NCI-H748 (cell line): ENCODE results near the gene DRGX.

Source experiments
- DNase-seq: peaks from one replicate; lab custom pipeline; 2025; ENCODE audit not compliant: unreplicated experiment; lab: John Stamatoyannopoulos, UW

DRGX gene

DNA sequence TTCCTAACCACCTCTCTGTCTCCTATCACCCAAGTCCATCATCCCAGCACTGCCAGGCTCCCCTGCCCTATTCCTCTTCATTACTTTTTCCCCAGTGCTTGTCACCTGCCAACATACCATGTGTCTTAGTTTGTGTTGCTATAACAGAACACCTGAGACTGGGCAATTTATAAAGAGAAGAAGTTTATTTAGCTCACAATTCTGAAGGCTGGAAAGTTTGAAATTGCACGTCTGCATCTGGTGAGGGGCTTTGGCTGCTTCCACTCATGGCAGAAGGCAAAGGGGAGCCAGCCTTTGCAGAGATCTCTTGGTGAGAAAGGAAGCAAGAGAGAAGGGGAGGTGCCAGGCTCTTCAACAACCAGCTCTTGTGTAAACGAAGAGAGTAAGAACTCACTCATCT is 47.3 kb downstream of the DRGX start:
- DNase-seq = no peak

DNA sequence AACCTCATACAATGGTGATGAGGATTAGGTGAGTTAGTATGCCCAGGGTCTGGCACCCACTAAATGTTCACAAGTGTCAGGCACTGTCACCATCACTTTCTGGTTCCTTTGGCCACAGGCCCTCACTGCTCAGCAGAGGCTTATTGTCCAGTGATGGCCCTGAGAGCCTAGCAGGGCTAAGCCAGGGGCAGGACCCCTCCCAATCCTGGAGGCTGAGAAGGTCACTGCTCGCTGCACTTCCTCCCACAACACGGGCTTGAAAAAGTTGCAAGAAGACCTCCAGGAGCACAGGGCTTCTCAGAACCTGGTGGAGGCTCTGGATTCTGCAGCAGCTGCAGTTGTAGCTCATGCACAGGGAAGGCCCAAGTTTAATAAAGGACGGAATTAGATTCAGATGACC is 48.1 kb downstream of the DRGX start:
- DNase-seq = no peak

DNA sequence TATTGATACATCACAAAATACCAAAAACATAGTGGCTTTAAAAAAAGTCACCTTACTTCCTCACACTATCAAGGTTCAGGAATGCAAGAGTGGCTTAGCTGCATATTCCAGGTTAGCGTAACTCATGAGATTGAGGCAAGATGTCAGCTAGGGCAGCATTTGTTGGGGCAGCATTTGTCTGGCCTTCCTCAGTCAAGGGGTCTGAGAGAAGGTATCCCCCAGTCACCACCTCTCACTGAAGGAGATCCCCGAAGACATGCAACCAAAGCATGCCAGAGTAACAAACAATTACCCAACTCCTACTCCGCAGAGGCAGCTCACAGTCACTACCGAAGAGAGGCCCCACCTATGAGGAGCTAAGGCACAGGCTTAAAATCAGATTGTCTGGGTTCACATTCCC is 48.5 kb downstream of the DRGX start:
- no peak for DNase-seq

DNA sequence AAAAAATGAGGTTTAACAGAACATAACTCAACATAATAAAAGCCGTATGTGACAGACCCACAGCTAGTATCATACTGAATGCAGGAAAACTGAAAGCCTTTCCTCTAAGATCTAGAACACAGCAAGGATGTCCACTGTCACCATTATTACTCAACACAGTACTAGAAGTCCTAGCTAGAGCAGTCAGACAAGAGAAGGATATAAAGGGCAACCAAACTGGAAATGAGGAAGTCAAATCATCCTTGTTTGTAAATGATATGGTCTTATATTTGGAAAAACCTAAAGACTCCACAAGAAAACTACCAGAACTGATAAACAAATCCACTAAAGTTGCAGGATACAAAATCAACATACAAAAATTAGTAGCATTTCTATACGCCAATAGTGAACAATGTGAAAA is 51.0 kb downstream of the DRGX start:
- DNase-seq = no peak

DNA sequence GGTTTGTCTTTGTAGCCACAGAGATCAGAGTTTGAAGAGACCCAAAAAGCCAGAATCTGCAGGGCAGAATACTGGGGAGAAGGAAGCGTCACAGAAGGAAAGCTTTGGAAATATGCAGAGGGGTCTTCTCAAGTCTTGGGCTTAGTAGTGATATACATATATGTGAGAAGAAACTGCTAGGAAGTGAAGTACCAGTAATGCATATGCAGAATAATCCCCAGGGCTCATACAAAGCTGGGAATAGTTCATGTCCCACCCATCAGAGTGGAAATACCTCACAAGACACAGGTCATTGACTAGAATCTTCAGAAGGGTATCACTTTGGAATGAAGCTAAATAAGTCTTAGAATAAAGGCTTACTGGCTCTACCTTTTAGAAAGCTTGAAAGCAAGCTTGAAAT is 57.3 kb downstream of the DRGX start:
- no peak for DNase-seq

DNA sequence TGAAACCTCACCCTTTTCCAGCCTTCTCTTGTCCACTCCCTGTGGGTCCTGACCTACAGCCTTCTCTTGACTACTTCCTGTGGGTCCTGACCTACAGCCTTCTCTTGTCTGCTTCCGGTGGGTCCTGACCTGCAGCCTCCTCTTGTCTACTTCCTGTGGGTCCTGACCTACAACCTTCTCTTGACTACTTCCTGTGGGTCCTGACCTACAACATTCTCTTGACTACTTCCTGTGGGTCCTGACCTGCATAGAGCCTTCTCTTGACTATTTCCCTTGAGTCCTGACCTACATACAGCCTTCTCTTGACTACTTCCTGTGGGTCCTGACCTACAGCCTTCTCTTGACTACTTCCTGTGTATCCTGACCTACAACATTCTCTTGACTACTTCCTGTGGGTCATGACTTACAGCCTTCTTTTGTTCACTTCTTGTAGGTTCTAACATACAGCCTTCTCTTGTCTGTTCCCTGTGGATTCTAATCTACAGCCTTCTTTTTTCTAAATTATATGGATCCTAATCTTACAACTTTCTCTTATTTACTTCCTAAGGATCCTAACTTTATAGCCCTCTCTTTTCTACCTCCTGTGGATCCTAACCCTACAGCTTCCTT is 60.4 kb downstream of the DRGX start:
- no peak for DNase-seq

DNA sequence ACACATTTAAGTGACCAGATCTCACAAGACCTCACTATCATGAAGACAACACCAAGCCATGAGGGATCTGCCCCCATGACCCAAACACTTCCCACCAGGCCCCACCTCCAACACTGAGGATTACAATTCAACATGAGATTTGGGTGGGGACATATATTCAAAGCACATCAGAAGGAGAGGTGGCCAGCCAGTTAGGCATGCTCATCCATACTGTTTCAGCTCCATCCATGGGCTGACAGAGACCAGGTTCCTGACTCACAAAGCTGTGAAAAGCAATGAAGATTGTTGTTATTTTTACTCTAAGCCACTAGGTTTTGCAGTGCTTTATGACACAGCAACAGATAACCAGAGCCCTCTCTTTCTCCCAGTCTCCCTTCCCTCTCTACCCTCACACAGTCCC is 60.9 kb downstream of the DRGX start:
- no peak for DNase-seq

DNA sequence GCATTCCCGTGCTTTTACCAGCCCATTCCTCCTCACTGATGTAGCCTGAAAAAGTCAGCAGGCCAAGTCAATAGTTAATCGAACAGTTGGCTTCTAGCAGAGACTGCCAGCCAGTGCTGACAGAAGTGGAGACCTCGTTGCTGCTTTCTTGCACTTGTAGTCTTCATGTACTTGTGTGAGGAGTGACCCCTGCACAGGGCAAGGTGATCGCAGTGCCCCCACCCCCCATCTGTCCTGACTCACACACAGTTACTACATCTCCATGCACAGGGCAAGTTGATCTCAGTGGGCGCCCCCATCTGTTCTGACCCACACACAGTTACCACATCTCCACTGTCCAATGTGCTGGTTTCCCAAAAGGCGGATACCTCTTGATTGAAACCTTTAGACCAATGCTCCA is 62.7 kb downstream of the DRGX start:
- DNase-seq = no peak

DNA sequence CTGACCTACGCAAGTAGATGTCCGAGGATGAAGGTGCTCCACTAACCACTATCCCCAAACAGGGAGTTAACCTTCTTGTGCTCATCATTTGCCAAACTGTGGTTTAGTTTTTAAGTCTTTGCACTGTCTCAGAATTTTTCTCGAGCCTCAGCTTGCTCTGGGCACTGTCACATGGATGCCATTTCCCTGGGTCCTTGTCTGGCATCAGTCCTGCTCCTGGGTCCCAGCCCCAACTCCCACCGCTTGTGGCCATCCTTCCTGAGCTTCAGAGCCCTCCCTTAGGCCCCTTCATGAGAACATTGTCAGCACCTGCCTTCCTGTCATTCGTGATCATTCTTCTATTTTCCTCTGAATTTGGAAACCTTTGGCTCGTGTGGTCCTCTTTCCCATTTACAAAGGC is 63.1 kb downstream of the DRGX start:
- DNase-seq = no peak

DNA sequence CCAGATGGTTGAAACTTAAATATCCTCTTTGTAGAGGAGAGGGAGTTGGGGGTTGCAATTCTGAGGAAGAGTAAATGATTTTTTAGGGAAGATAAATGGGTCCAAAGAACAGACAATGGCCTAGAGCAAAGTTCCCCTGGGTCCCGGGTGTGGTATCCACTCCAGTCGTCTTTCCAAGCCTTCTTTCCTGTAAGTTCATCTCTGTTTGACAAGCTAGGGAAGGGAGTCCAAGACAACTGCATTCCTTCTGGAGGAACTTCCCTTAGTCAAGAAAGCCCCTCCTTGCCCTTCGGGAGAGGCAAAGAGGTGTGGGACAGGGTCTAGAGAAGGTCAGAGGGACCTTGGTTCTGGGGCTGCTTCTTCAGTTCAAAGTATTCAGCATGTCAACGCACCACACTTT is 63.6 kb downstream of the DRGX start:
- DNase-seq = no peak

DNA sequence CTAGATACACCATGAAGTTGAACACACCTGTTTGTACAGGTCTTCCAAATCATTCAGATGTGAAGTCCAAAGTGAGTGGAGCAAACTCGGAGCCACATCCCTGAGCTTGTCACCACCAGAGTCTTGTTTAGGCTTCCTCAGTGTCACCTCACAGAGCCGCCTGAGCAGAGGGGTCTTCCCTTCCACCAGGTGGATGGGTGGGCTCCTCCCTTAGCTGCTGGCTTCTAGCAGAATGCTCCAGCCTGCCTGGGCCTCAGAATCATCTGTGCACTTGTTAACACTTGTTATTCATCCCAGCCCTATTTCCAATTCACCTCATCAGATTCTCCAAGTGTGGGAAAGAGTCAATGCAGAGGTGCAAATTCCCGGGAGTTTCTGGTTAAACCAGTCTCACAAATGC is 64.5 kb downstream of the DRGX start:
- DNase-seq = no peak

DNA sequence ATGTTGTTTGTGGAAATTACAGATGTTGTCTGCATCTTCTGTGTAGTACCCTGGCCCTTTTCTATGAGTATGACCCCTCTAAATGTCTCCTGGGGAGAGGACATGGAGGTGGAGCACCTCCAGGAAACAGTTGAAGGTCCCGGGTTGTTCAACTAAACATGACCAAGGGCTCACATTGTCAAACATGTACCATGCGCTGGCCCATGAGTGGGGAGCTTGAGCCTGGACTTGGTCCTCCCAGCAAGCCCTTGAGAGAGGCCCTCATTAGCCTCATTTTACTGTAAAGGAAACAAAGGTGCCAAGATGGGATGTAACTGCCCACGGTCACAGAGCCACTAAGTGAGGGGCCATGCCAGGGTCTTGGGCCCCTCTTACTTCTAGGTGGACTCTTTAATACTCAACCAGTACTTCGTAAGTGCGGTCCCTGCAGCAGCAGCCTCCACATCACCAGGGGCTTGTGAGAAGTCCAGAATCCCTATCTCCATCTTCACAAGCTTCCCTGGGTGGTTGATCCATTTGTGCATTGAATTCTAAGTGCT is 65.7 kb downstream of the DRGX start:
- DNase-seq = no peak

DNA sequence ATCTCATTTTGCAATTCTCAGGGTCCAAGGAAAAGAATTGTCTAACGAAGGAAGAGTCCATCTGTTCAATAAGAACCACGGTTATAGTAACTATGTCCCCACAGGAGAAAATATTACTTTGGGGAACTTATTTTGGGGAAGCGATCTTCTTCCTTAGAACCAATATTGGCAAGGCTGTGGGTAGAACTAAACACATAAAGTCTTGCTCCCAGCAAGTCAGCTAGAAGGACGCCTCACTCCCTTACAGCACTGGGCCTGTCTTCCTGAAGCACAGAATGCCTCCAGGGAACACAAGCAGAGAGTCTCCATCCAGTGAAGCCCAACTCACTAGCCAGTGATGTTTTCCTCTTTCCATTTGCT is 66.8 kb downstream of the DRGX start:
- no peak for DNase-seq

DNA sequence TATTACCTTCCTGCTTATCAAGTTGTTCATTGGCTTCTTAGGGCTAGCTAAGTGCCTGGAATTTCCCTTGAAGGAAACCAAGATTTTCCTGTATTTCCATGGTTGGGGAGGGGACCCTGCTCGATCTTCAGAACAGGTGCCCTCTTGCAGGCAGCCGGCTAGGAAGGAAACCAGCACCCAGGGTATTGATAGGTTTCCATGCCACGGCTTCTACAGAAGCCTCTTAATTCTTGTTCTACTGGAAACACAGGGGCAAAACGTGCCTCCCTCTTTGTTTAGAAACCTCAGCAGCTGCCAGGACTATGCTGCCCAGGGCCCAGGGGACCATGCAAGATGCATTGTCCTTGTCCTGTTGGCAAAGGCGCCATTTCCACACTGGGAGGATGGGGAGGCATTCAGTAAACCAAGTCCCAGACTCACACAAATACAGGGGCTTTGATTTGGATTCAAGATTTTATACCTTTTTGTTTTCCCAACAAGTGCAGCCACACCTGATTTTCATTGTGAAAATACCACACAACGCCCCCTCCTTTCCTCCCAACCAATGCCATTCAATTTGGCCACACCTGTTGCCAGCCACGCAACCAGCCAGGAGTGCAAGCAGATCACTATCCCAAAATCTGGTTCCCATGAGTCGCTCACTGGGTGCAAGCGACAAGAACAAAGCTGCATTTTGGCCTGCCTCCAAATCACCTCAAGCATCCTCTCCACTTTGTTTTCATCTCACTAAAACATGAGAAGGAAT is 67.3 kb downstream of the DRGX start:
- no peak for DNase-seq

DNA sequence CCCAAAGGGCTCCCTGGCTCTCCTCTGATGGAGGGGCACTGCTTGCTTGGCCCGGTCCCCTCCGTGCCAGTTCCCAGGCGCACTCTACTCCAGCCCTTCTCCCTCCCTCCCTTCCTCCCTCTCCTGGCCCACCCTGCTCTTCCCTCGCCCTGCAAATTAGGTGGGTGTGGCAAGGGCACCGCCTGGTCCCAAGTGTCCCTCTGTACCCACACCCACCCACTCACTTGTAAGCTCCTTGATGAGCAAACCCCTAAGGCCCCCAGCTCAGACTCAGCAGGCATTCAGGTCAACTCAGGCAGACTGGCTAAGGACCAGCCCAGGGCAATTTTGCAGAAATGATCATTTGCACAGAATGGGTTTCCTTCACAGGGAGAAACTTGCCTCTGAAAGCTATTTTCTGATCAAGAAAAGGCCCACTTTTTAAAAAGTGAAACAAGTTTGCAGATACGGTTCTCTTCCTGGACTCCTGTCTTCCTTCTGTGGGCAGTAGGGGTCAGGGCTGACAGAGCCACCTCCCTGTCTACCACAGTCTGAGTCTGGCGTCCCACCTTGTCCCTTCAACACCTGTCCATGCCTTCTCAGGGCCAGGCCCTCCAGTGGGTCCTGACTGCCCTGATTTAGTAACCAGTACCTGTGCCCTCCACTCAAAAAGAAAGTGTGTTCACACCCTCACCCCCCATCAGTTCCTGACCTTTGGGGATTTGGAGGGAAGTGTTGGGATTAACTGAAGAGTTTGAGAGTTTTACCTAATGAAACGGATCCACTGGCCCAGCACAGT is 68.7 kb downstream of the DRGX start:
- no peak for DNase-seq

DNA sequence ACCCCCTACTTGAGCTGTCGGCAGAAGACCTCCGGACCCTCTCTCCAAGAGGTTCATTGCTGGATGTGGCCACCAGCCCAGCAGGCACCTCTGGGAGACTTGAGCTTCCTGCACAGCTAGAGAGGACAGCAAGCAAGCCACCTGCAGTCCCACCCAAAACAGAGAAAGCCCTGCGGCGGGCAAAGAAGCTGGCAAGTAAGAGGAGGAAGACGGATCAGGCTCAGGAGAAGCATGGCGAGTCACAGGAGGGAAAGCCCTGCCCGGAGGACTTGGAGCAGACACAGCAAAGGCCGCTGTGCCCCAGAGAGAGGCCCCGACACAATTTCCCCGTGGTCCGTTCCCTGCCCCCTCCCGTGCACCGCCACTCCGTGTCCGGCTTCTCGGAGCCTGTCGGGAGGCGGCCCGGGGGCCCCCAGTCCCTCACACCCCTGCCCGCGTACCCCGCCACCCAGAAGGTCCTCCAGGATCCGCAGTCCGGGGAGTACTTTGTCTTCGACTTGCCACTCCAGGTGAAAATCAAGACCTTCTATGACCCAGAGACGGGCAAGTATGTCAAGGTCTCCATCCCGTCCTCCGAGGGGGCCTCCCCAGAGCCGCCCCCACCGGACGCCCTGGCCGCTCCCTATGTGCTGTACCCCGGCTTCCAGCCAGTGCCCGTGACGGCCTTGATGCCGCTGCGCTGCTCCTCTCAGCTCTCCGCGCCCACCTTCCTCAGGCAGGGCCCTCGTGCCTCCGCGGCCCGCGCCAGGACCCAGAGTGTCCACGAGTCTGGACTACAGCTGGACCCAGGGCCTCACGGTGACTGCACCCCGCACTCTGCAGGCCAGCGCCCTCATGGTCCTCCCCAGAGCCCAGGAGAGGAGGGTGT is 69.7 kb downstream of the DRGX start:
- no peak for DNase-seq

DNA sequence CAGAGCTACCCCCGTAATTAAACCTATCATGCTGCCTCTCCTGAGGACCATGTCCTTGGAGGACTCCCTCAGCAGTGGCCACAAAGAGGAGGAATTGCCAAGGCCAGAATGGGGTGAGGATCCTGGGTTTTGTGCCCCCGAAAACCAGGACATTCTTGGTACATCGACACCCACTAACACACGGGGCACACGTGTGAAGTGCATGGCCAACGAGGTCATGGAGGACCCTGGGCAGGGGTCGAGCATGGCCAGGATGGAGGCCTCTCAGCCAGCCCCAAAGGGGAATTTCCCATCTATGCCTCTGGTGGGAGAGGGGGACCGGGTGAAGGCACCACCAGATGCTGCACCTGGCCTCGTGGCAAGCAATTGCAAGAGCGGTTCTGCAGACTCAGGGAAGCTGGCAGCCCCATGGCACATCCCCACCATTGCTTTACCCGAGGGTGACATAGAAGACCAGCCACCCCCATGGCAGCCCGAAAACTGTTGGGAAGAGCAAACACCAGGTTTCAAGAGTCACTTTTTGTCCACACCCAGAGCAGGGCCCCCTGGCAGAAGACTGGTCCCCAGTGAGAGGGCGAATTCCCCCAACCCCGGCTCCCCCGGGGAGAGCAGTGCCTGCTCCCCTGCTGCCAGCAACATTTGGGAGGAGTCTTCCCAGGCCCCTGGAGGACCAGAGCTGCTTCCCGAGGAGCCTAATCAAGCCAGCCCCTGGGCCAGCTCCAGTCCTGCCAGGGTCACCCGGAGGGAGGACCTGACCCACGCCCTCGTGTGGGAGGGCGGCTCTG is 70.6 kb downstream of the DRGX start:
- DNase-seq = no peak

DNA sequence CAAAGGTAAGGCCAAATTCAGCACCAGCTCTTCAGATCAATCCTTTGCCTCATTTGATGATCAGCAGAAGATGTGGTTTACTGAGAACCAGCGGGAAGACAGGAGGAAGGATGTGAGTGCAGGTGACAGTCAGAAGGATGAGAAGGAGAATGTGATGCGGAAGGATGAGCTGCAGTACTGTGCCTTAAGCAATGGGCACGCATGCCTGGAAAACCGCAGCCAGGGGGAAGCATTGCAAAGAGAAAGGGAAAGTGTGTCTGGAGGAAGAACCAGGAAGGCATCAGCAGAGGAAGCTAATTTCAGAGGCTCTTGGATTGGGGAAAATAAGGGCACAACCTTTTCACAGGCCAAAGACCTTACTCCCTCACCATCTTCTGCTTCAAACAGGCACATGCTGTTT is 71.2 kb downstream of the DRGX start:
- peak; percentile 7 for DNase-seq

DNA sequence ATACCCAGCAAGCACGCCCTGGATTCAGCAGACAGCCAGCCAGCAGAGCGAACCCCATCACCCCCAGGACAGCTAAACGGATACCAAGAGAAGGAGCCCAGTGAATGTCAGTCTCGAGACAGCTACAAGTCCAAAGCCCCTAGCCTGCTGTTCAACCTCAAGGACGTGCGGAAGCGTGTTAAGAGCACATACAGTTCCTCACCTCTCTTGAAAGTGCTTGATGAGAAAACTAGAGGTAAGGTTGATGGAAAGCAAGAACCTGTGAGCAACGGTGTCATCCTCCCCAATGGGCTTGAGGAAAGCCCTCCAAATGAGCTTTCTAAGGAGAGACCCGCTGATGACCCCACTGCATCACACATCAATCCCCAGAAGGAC is 72.0 kb downstream of the DRGX start:
- no peak for DNase-seq

DNA sequence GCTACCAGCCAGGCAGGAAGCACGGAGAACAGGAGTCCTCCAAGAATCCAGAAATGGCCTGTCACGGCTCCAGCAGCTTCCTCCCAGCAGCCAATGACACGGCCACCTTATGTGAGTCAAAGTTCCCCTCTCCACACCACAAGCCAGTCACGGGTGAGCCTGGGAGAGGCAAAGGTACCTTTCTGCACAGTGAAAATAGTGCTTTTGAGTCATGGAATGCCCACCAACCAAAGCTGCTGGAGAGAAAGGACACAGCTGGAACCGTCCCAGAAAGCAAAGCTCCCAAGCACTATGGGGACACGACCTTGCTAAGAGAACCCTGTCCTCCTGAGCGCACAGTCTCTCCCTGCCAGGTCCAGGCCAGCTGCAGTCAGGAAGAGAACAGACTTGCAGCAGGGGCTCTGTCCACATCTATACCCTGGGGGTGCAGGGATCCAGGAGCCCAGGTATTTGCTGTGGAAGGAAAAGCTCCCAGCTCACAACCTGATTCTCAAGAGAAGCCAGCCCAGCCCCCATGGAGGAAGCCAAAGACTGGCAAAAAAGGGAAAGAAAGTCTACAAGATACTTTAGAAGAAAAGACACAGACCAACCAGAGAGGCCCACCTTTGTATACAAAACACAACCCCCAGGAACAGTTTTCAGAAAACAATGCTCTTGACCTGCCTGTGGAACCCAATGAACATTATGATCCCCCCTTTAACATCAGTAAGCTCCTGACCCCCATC is 72.6 kb downstream of the DRGX start:
- DNase-seq = no peak
